Activated CD4-positive, alpha-beta T cell treated with anti-CD3 and anti-CD28 coated beads, Interleukin-2, amount 50 U/mL, for 16 hours (primary cell): ENCODE results near the gene TCFL5.
"Not testable (repeated sequence)": the region's sequence is repeated elsewhere in the genome, so short reads cannot be mapped to it uniquely, and the experiment has no call there.

Source experiments
- DNase-seq: peaks from one replicate; pipeline ENCODE4 v3.0.0-alpha.2; 2020

TCFL5 gene

GRCh38 chr20:62852841-62853240, 8.8 kb downstream of the TCFL5 start:
- no peak for DNase-seq

- no peak for DNase-seq
Observed at GRCh38 chr20:62852196-62852595, 9.4 kb downstream of the TCFL5 start.

DNA sequence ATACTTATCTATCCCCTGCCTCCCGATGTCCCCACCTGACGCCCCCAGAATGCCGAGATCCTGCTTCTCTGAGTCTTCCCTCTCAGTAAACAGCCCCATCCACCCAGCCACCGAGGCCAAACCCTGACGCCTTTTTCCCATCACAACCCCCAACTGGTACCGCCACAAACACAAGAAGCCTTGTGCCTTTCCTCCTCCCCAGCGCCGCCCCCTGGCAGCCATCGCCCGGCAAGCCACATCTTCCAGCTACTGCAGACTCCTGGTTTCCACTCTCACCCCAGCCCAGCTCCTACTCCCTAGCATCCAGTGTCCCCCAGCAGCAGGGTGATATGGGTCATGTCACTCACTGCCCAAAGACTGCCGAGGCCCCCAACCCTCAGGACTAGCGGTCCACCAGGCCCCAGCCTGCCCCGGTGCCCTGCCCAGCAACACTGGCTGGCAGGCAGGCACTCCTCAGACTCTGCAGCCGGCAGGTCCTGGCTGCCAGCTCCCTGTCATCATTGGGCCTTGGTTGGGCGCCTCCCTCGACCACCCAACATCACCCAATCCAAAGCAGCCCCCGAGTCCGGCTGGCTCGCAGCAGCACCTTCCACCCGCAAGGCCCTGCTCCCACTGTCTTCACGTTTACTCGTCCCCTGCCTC, 11.2 kb downstream of the TCFL5 start:
- DNase-seq, result no peak

DNA sequence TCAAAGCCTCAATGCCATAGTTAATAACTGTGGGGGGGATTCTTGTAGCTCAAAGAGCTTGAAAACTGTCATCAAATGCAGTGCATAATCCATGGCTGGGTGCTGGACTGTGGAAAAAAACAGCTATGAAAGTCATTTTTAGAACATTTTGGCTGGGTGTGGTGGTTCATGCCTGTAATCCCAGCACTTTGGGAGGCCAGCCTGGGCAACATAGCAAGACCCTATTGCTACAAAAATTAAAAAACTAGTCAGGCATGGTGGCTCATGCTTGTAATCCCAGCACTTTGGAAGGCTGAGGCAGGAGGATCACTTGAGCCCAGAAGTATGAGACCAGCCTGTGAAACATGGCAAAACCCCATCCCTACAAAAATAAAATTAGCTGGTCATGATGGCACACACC, 12.2 kb downstream of the TCFL5 start:
- DNase-seq, result no peak

GRCh38 chr20:62848917-62849316, 12.7 kb downstream of the TCFL5 start:
- not testable (repeated sequence) for DNase-seq

GRCh38 chr20:62846166-62846890, 15.3 kb downstream of the TCFL5 start:
- no peak for DNase-seq

GRCh38 chr20:62845416-62846160, 16.0 kb downstream of the TCFL5 start:
- DNase-seq, result no peak

GRCh38 chr20:62844182-62844581, 17.4 kb downstream of the TCFL5 start:
- DNase-seq, result no peak

DNA sequence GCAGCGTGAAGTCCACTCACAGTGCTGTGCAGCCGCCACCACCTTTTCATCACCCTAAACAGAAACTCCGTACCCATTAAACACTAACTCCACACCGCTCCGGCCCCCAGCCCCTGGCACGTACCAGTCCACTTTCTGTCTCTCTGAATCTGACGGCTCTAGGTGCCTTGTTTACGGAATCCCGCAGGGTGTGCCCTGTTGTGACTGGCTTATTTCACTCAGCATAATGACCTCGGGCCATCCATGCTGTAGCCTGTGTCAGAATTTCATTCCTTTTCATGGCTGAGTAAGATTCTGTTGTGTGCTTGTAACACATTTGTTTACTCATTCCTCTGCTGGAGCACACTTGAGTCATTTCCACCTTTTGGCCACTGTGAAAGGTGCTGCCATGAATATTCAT, 18.0 kb downstream of the TCFL5 start:
- peak; percentile 27 for DNase-seq

- DNase-seq, result no peak
Observed at GRCh38 chr20:62841705-62842212, 19.9 kb downstream of the TCFL5 start.

GRCh38 chr20:62840244-62841197, 21.1 kb downstream of the TCFL5 start:
- no peak for DNase-seq

DNA sequence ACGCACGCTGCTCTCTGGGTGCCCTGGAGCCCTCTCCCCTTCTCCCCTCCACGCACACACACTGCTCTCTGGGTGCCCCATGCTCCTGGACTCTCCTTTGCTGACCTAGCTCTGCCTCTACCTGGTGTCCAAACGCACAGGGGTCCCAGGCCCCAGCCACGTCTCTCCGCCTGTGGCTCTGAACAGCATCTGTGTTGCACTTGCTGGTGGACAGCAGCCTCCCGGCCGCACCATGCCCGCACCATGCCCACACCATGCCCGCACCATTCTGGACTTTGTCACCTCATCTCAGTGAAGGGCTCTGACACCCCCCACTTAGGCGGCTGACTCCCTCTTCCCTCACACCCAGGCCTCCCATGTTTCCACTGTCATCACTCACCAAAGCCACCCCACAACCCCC, 21.8 kb downstream of the TCFL5 start:
- no peak for DNase-seq

- no peak for DNase-seq
Observed at GRCh38 chr20:62839261-62839660, 22.4 kb downstream of the TCFL5 start.

DNA sequence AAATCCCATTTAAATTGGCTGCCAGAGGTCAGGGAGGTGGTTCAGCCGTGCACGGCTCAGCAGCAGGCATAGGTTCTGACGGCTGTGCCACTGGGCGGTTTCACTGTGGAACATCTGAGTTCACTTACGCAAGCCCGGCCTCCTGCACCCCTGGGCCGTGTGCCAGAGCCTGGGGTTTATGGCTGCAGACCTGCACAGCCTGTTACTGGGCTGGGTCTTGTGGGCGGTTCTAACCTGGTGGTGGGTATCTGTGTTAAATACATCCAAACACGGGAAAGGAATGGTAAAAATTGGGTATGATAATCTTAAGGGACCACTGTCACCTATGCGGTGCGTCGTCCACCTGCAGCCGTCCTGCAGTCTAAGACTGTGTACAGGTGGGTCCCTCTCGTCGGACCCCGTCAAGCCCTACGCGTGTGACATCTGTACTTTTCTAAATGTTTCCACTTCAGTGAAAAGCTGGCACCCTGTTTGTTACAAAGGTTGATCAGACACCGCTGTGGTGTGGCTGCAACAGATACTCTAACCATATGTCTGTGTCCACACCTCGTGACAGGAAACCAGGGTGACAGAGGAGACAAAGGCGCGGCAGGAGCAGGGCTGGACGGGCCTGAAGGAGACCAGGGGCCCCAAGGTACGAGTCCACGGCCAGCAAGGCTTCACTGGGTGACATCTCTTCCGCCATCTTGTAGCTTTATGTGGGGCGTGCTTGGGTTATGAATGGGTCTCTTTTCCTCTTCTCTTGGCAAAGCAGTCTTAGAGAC, 23.3 kb downstream of the TCFL5 start:
- no peak for DNase-seq

DNA sequence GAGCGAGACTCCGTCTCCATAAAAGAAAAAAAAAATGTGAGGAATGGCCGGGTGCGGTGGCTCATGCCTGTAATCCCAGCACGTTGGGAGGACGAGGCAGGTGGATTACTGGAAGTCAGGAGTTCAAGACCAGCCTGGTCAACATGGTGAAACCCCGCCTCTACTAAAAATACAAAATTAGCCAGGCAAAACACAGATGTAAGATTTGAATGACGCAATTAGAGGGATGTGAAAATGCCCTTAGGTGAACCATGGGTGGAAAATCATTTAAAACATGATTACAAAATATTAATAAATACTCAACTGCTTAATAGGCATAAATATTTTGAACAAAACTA, 23.9 kb downstream of the TCFL5 start:
- DNase-seq, result no peak

GRCh38 chr20:62836967-62837490, 24.6 kb downstream of the TCFL5 start:
- DNase-seq, result no peak

DNA sequence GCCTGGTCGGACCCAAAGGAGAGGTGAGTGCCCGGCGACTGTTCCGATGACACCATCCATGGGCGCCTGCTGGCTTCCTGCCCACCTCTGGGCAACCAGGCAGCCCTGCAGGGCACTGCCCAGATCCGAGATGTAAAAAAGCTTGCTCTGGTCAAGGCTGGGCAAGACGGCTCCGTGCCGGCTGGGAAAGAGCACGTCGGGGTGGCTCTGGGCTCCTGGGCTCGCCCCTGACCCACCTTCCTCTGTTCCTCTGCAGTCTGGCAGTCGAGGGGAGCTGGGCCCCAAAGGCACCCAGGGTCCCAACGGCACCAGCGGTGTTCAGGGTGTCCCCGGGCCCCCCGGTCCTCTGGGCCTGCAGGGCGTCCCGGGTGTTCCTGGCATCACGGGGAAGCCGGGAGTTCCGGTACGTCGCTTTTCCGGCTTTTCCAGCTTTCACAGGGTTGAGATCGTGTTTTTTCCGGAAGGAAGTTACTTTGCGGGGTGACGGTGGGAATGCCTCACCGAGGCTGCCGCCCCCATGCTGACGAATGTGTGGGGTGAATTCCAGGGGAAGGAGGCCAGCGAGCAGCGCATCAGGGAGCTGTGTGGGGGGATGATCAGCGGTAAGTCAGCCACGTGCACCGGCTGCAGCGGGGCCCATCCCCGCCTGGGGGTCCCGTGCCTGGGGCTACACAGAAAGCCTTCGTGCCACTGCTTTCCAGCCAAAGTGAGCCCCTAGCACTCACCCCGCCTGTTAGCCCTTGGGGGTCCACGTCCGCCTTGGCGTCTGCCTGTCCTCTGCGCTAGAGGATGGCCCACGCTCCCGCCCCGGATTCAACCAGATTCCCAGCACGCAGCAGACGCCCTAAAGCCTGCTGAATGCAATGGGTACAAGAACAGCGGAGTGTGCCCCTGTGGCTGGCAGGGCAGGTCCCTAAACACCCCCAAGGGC, 25.4 kb downstream of the TCFL5 start:
- no peak for DNase-seq

- DNase-seq, result no peak
Observed at GRCh38 chr20:62834967-62835730, 26.5 kb downstream of the TCFL5 start.

GRCh38 chr20:62832951-62833391, 28.7 kb downstream of the TCFL5 start:
- no peak for DNase-seq
